Measurements from ENCODE around the gene KRTAP5-2. TPM values are rescaled to one million over a fixed set of nuclear protein-coding genes. Genes with fewer than 3 reads are reported as not detected.

The KRTAP5-2 gene
- total and polyA plus RNA-seq, 2 of the 4 experiments (the other 2 are of a cell fraction) = not detected

- Histone ChIP-seq H2BK20ac (ENCODE audit: low read depth, low read length) (no peak overlapping the region), H3K27ac (ENCODE audit: insufficient read depth, low read length) (no peak overlapping the region), H3K4me2 (ENCODE audit: low read depth, low read length) (no peak overlapping the region), H3K14ac (replicated peaks; ENCODE audit: low read depth, low read length) (no peak overlapping the region), H3K79me1 (ENCODE audit: low read depth in 1 of 2, low read length in 2 of 2) (no peaks in the 10 kb centered on the region), H2AK5ac (ENCODE audit: low read depth, low read length) (no peak overlapping the region), H2BK120ac (ENCODE audit: low read depth, low read length) (no peak overlapping the region), H3K4ac (ENCODE audit: low read depth, low read length) (no peak overlapping the region), H3K18ac (ENCODE audit: low read depth, low read length) (no peak overlapping the region), H3K56ac (ENCODE audit: extremely low read depth, insufficient read depth, low read length) (no peak overlapping the region), H3K27me3 (ENCODE audit: control insufficient read depth, insufficient read depth, low read length) (peaks cover 56% of the 10 kb centered on the region), H4K20me1 (ENCODE audit: insufficient read depth, low read length) (no peaks in the 10 kb centered on the region), H4K91ac (ENCODE audit: insufficient read depth, low read depth, low read length) (no peak overlapping the region), H3K9me3 (ENCODE audit: control insufficient read depth, insufficient read depth, low read length) (no peaks in the 10 kb centered on the region), H2AK9ac (replicated peaks; ENCODE audit: low read depth, low read length, poor library complexity) (no peak overlapping the region), H4K5ac (ENCODE audit: low read depth, low read length) (no peak overlapping the region), H3K4me1 (ENCODE audit: control insufficient read depth, insufficient read depth, low read length) (no peaks in the 10 kb centered on the region), H3K36me3 (ENCODE audit: control insufficient read depth, insufficient read depth, low read length) (no peaks in the 10 kb centered on the region), H3K9me1 (ENCODE audit: insufficient read depth, low read length) (no peaks in the 10 kb centered on the region), H3K4me3 (ENCODE audit: insufficient read depth, low read depth, low read length) (no peak overlapping the region), H2BK5ac (ENCODE audit: low read depth, low read length, poor library complexity, severe bottlenecking) (no peak overlapping the region), H4K8ac (ENCODE audit: low read depth in 2 of 2, low read length in 2 of 2) (no peak overlapping the region), H2AFZ (replicated peaks; ENCODE audit: low read length, poor library complexity) (no peak overlapping the region), H3K23ac (ENCODE audit: low read depth, low read length) (no peak overlapping the region), H2BK15ac (ENCODE audit: low read depth, low read length) (no peak overlapping the region), H3K9ac (ENCODE audit: low read depth, low read length) (no peak overlapping the region)
- DNase-seq (no peak), ATAC-seq (ENCODE audit: low read depth) (no peak)
- dilution Hi-C loops (cut with HindIII; ENCODE audit: low sequenced_read_pairs, unreplicated experiment) (no loop called here), intact Hi-C loops (cut with micrococcal nuclease) (no loop called here), in situ Hi-C loops (cut with MboI; ENCODE audit: low sequenced_read_pairs) (no loop called here)
- POLR2A ChIA-PET (ENCODE audit: unreplicated experiment) = no interaction called here
- no TSS peak for BruUV-seq (replicated peaks)
- CTCF ChIA-PET = no interaction called here
- WGBS, 2 experiments (ENCODE audit: extremely low coverage in 2 of 2, insufficient read length in 1 of 2) = no CpG with 5 or more reads among the region's 8 CpGs
- TF ChIP-seq POLR2A (IDR thresholded peaks at IDR 0.05; ENCODE audit: low read depth, low read length) (no peak), CHD1 (IDR thresholded peaks at IDR 0.05; ENCODE audit: low read depth, low read length) (no peak), RAD21 (IDR thresholded peaks at IDR 0.05; ENCODE audit: low read length) (no peak), MAFK (IDR thresholded peaks at IDR 0.05; ENCODE audit: low read depth, low read length) (no peak), CTCF (conservative IDR thresholded peaks at IDR 0.05; ENCODE audit: low read depth, low read length) (no peak), RFX5 (IDR thresholded peaks at IDR 0.05; ENCODE audit: low read depth, low read length) (no peak), USF2 (IDR thresholded peaks at IDR 0.05; ENCODE audit: low read depth, low read length) (no peak), MAZ (IDR thresholded peaks at IDR 0.05; ENCODE audit: borderline replicate concordance, low read depth, low read length) (no peak), FOS (IDR thresholded peaks at IDR 0.05; ENCODE audit: low read depth, low read length) (no peak), NFE2L2 (IDR thresholded peaks at IDR 0.05; ENCODE audit: low read depth, low read length) (no peak), MXI1 (IDR thresholded peaks at IDR 0.05; ENCODE audit: borderline replicate concordance, low read depth, low read length) (no peak), CEBPB (IDR thresholded peaks at IDR 0.05; ENCODE audit: low read depth, low read length) (no peak), RCOR1 (IDR thresholded peaks at IDR 0.05; ENCODE audit: insufficient replicate concordance, low read length) (no peak), BHLHE40 (IDR thresholded peaks at IDR 0.05; ENCODE audit: low read depth, low read length) (no peak), SMC3 (IDR thresholded peaks at IDR 0.05; ENCODE audit: low read depth, low read length) (no peak)
- TF ChIP-seq, protein P1, sequence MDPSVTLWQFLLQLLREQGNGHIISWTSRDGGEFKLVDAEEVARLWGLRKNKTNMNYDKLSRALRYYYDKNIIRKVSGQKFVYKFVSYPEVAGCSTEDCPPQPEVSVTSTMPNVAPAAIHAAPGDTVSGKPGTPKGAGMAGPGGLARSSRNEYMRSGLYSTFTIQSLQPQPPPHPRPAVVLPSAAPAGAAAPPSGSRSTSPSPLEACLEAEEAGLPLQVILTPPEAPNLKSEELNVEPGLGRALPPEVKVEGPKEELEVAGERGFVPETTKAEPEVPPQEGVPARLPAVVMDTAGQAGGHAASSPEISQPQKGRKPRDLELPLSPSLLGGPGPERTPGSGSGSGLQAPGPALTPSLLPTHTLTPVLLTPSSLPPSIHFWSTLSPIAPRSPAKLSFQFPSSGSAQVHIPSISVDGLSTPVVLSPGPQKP (IDR thresholded peaks at IDR 0.05; ENCODE audit: borderline replicate concordance, low read depth, low read length) = no peak
These were observed 40.2 kb upstream of the KRTAP5-2 start for GRCh38 chr11:1638344-1638743.
